HG03159 (cell line): ENCODE results near the gene TMOD2.

Experiments used
- ATAC-seq: cut with Tn5 transposase; IDR thresholded peaks from one replicate; pipeline ENCODE4 v1.9.1; 2021; ENCODE audit warnings: mild to moderate bottlenecking, moderate library complexity; ENCODE audit not compliant: unreplicated experiment

Gene TMOD2

DNA sequence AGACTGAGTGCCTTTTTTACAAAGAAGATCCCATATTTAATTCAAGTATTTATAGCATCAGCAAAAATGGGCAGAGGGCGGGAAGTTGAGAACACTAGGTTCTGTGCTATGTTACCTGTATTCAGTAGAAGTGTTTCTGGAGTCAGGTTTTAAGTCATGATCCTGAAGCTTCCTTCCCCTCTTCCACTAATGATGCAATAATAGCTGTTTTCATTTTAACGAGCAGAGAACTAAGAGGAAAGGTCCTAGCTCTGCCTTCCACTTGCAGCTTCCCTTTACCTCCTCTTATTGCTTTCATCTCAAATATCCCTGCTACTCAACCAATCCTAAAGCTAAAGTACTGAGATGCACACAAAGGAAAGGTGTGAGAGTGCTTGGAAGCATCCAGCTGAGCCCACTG, 61.2 kb downstream of the TMOD2 start:
- ATAC-seq: no peak

DNA sequence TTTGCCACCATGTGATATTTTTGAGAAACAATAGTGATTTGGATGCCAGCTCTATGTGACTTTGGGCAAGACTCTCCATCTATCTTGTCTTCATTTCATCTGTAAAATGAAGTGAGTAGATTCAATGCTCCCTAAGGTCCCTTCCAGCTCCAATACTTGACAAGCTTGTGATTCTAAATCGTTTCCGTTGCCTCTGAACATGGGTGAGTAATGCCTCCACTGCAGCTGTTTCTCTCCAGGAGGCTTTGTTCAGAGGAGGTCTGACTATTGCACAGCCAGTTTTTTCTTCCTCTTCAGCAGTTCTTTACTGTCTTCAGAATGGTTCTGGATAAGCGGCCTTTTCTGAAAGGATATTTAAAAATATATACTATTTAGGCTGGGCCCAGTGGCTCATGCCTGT, 63.2 kb downstream of the TMOD2 start:
- no peak for ATAC-seq

DNA sequence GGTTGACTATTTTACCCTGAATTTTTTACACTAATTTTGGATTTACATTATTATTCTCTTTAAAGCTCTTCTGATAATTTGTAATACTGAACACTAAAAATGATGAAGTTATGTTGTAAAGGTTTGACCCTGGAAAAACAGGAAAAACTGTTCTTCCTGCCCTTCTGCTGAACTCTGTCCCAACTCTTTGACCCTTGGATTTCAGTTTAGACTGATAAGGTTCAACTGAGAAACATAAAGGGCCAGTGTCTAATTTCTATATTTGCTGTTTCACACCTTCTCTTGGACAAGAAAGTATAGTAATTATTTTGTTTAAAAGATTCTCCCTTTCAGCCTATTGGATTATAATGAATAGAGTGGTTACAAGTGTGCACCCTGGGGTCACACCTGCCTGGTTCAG, 65.2 kb downstream of the TMOD2 start:
- no peak for ATAC-seq

DNA sequence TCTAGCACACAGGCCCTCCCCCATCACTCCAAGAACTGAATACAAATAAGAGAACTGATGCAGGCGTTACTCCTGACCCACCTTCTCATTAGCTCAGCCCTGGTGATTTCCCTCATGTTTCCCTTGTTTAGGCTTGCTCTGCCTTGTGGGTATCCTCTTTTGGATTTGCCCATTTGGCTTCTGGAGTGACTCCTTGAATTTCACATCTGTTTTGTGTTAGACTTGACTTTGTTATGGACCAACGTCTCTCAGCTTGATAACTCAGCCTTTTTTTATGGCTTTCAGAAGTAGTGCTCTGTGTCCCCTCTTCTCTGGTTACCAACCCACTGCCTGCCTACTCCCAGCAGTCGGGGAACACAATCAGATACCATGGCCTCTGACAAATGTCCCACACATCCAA, 66.8 kb downstream of the TMOD2 start:
- no peak for ATAC-seq

DNA sequence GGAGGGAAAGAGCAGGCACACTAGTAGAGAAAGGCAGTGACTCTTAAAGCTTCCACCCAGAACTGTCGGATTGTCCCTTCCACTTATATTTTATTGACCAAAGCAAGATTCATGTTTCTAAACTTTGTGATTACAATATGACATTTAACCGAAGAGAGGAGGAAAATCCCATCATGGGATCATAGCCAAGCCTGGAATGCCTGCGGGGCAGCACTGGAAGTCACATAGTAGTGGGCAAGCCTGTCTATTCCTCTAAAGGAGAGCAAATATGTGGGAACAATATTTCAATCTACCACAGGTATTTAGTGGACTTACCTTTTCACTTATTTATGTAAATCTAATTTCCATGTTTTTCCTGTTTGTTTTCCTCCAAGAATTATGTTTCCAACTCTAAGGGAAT, 74.3 kb downstream of the TMOD2 start:
- no peak for ATAC-seq

DNA sequence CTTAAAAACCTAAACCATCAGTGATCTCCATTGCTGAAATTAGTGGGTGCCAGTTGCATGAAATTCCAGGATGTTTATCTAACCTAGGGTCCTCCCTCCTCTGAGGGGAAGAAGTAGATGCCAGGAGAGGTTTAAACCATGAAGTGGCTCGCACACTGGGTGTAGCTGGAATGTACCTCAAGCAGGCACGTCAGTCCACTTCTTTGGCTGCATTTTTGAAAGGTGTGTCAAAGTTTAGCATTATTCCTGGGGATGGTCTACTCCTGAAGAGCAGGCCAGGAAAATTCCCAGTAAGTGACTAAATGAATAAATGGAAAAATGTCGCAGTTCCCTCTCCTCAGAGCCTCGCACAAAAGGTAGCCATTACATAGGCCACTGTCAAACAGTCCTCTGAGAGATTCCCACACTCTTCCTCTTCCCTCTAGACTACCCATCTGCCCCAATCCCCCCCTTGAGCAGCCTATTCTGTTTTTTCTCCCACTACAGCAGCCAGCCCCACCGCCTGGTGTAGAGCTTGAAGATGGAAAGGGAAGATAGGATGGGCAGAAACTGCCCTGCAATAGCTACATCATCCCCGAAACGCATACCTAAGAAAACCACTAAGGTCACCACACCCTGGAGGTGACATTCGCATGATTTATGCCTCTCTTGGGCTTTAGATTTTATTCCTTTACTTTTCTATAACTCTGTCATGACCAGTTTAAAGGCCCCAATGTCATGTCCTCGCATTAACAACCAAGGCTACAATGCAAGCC, 77.4 kb downstream of the TMOD2 start:
- no peak for ATAC-seq

DNA sequence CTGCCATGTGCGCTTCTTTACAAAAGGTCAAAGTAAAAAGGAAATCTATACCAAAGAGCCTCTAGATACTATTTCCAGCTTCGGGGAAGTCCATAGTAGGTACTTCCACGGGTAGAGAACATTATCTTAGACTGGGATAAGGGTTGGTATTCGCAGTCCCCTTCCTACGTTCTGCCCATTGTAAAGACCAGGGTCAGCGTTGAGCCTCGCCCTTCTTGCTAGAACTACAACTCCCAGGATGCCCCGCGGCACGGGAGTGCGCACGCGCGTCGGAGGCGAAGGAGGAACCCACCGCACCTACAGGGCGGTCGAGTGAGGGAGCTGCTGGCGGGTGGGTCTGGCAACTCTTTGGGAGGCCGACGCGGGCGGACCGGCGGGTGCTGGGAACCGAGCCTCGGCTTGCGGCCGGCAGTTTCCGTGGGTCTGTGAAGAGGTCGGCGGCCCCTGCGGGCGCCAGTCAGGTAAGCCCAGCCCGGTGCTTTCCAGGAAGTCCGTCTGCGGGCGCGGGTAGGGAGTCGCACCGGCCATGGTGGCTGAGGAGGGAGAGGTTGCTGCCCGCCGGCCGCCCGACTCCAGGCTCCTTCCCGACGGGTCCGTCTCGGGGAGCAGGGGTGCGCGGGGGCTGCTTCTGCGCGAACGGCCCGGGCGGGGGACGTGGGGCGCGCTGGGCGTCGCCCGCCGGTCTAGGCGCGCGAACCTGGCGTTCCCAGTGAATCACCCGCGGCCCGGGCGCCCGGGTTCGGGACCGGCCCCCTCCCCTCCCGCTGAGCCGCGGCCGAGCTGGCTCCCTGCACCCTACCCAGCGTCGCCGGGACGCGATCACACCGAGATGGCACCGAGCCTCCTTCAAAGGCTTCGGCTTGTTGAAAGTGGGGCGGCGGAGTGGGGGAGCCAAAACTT, 78.2 kb downstream of the TMOD2 start, which contains the start of gene TMOD3:
TSS of gene TMOD3 (plus strand) at position 278 of the 900 bp plus-strand sequence. CDS start 33,232 bp downstream, outside the sequence.
- peak; percentile 90 for ATAC-seq

DNA sequence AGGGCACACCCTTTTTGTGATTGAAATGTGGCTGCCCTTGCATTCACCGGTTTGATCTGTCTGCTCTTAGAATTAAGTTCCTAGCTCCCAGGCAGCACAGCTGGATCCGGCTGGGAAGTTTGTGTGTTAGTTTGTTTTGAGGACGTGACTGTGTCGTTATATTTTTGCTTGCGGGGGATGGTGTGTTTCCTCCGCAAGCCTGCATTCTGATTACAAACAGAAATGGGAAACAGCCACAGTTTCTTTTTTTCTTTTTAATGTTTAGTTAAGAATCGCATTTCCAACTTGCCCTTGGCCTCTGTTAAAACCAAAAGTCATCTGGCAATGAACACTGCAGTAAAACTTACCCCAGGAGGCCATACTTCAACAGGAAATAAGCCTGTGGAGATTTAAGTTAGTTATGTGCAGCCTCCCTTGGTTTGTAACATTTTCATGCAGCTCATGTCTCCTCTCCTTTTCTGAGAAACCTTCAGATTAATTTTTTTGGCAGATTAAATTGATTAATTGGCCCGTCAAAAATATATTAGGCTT, 78.9 kb downstream of the TMOD2 start:
- ATAC-seq: peak; percentile 3

DNA sequence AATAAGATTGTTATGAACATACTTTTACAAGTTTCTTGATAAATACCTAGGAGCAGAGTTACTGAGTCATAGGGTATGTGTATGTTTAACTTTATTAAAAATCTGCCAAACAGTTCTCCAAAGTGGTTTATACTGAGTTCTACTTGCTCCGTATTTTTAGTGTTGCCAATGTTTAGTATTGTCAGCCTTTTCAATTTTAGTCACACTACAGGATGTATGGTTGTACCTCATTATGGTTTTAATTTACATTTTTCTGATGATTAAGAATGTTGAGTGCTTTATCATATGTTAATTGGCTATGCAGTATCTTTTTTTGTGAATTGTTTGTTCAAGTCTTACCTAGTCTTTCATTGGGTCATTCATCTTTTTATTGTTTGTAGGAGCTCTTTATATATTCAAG, 82.4 kb downstream of the TMOD2 start:
- no peak for ATAC-seq

DNA sequence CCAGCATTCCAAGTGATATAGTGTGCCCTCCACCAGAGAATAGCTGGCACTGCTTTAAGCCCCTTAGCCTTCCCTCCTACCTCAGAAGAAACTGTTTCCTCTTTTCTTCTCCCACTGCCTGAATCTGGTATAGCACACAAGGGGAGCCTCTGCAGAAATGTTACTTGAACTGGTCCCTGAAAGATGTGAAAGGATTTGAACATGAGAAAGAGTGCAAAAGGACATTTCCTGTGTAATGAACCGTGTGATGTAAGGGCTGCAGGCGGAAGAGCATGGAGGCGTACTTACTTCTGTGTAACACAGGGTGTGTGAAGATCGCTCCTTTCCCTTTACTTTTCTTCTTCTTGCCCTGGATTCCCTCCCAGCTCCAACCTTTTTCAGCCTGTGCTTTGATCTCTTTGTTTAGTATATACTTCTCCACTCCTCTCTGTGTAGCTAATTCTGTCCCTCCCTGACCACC, 86.4 kb downstream of the TMOD2 start:
- ATAC-seq: no peak

DNA sequence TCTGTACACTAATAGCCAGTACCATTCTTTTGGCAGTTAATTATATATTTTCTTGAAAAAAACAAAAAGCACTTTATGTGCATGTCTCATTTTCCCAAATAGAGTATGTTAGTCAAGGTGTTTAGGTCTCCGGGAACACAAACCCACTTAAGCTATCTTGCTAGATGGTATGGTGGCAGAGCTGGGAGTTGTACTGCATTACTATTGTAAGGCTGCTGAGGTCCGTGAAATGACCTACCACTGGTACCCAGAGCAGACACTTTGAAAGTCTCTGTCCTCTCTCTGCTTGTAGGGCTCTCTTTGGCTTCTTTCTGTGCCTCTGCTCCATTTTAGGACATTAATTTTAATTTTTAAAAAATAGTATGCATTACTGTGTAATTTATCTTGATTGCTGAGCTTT, 86.9 kb downstream of the TMOD2 start:
- no peak for ATAC-seq

DNA sequence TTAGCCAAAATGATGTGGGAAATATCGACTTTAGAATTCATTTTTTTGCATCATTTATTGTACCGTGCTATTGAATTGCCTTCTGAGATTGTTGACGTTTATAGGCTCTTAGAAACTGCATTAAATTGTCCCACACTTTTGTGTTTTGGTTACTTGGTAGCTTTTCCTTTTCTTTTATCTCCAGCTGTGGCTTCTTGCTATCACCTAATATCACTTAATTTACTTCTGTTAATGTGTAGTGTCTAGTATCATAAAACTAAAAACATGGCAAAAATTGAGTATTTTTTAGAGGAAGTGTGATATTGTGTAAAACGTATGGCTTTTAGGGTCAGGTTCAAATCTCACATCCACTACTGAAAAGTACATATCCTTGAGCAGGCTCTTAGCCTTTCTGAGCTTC, 89.3 kb downstream of the TMOD2 start:
- no peak for ATAC-seq

DNA sequence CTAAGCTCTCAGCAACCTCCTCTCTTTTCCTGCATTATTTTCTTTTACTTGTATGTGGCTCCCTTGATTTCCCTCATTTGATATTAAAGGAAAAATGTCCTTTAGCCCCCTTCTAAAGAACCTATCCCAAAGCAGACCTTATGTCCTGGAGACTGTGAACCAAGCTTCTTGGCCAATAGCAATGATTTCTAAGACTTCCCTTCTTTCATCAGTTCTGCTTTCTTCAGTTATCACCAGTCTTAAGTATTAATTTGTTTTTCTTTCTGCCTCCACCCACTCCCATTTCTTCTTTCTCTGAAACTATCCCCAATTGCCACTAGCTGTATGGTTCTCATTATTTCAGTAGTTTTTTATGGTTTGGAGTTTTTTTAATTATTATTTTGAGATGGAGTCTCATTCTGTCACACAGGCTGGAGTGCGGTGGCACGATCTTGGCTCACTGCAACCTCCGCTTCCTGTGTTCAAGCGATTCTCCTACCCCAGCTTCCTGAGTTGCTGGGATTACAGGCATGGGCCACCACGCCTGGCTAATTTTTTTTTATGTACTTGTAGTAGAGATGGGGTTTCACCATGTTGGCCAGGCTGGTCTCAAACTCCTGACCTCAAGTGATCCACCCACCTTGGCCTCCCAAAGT, 90.1 kb downstream of the TMOD2 start:
- no peak for ATAC-seq

DNA sequence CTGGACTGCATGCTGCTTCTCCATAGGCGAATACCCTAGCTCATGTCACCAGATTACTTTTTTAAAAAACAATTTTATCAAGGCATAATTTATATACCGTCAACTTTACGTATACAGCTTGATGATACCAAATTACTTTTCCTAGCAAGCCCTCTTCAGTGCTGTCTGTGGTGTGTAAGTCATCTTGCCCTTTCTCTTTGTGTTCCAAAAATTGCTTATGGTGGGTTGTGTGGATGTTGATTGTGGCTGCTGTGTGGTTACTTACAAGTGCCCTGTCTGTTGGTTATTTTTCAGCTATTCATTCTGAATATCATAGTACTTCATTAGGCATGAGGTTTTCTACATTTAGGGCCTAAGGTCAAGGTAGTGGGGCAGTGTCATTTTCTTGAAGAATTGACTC, 90.9 kb downstream of the TMOD2 start:
- no peak for ATAC-seq

DNA sequence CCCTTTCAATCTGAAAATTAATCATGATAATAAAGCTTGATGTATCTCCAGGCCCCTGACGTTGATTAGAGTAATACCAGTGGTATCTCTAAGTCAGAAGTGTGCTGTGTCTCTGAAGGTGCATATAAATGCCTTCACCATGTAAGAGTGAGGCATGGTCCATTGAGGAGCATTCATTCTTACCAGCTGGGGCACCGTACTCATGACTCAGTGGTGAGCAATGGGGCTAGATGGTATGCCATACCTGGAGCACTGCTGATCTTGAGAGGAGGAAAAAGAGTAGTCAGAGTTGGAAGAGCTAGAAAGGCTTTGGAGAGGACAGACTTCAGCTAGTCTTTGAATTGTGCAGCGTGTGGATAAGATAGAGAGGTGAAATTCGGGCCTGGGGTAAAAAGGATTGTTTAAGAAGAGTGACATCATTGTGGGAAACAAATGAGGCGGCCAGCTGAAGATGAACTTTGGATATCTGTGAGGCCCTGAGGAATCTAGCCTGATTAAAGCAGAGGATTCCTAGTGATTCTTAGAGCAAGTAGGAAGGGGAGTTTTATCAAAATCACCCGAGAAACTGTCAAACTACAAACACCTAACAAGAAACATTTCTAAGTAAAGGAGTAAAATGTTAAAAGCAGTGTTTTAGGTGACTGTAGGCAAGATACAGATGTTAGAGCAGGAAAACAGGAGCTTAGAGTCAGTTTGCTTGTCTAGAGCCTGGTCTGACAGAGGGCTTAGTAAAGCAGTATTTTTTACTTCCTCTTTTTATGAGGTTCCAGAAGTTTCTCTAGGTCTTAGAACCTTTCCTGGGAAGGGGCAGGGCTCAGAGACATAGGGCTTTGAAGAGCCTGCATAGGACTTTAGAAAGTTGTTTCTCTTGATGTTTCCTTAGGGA, 91.7 kb downstream of the TMOD2 start:
- ATAC-seq: no peak

DNA sequence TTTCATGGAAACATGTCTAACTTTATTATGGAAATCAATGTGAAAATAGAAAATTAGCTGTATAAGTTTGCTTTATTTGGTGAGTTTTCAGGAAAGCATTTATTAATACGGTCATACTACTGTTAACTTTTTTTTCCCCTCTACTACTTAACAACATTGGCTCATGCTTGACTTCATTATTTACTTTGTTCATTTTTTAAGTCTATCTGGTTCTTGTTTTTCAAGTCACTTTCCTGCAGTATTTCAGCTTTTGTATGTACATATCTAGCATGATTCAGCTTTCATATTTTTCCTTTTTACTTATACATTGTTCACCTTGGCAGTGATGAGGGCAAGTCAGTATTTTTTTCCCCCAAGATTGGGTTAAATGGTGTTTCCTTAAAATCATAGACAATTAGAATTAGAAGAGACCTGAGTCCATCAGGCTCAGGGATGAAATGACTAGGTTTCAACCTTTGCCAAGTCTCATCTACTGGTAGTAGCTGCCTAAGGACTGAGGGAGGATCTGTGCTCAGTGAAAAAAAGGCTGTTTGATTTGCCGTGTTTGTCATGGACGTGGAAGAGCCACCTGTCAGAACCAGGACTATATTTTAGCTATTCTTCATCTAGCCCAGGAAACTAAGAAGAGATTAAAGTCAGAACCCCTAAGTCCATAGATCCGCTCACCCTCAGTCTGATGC, 93.5 kb downstream of the TMOD2 start:
- no peak for ATAC-seq

DNA sequence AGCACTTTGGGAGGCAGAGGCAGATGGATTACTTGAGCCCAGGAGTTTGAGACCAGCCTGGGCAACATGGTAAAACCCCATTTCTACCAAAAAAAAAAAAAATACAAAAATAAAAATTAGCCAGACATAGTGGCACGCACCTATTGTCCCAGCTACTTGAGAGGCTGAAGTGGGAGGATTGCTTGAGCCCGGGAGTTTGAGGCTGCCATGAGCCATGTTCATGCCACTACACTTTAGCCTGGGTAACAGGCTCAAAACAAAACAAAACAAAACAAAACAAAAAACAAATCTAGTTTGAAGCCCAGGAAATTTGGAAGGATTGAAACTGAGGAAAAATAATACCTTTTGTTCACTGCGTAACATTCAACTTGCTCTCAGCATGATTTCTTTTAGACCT, 94.7 kb downstream of the TMOD2 start:
- ATAC-seq: no peak

DNA sequence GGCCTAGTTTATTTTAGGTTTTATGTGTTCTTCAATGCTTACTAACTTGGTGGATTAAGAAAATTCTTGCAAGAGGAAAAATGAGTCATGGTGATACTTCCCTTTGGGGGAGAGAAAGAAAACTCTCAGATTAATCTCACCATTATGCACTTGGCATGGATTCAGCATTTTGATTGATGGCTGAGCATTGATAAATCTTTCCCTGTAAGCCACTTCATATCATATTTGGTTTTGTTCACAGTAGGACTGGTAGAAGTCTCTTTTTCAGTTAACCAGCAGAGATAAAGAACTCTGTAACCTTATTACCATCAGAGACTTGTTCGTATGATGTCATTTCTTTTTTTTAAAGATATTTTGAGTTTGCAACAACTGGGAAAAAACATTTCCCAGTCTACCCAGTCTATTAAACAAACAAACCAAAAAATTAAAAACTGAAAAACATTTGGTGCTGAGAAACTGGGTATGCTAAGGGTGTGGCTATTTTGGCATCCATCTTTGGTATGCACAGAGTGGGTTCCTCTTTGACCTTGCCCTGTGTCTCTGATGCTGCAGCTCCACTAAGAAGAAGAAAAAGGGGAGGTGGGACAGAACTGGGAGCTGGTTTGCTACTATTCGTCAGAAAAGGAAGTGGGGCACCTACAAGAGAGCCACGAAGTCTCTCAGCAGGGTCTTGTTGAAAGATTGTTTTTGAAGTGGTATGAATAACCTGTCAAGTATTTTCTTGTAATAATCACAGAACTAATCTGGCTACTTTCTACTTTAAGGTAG, 95.2 kb downstream of the TMOD2 start:
- no peak for ATAC-seq

DNA sequence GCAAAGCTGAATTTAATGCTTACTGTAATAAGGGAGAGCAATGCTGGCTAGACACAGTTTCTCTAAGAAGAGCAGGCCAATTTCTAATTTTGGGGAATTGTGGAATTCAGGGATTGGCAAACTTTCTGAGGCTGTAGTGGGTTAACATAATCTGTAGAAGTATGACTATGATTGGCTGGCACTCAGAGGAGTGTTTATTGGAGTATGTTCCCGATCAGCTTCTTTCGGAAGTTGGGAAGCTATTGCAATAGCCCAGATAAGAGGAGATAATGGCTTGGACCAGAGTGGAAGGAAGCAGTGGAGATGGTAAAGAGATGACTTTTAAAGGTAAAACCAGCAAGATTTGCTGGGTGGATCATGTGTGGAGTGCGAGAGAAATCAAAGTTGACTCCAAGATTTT, 97.4 kb downstream of the TMOD2 start:
- no peak for ATAC-seq
